ENCODE results near the gene TPH2.
A peak's percentile ranks its signal among the peaks of the same experiment; 100 is the strongest.

Gene TPH2

DNA sequence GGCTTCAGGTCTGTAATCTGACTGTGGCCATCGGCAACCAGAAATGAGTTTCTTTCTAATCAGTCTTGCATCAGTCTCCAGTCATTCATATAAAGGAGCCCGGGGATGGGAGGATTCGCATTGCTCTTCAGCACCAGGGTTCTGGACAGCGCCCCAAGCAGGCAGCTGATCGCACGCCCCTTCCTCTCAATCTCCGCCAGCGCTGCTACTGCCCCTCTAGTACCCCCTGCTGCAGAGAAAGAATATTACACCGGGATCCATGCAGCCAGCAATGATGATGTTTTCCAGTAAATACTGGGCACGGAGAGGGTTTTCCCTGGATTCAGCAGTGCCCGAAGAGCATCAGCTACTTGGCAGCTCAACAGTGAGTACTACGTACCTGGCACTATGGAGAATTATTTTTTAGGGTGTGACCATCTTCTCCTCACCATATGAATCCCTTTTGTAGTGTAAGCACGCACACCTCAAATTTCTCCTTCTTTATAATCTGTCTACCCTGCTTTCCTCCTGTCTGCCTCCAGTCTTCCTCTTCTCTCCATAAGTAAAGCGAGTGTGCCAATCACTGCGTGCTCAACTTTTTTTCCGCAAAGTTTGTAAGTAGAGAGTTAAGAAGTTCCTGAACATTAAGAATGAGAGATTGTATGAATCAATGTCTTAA is at the start of gene TPH2:
Gene TPH2 (plus strand): TSS at position 118 of the 658 bp plus-strand sequence. CDS start 142 bp downstream, at position 260.
- DNase-seq = no peak

DNA sequence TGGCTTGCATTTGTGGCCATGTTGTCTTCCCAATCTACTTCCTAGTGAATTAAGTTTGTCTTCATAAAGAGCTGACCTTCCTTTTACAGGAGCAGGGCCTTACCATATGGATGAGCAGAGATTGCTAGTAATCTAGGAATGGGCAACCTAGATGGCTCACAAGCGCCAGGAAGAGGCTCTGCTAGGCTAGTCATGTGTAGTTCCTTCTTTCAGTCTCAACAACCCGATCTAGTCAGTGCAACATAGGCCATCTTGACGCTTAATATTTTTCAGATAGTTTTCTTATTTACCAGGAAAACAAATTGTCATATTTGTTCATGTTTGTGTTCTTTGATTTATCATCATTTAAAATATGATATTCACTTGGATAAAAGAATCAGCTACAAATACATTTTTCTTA is 48.2 kb upstream of the TPH2 start:
- DNase-seq = no peak

DNA sequence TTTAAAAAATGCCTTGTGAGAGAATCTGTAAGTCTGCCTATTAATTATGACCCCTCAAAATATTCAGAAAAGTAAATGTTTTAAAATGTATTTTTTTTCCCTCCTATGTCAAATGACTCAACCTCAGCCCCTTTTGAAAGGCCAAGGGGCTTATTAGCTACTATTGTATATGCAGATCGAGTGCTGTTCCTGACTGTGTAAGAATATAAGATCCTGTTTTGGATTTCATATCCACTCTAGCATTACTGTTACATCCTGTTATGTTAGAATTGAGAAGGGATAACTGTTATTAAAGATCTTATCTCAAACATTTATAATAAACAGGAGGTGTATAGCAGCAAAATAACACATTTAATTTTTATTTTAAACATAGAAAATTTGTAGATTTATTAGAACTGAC is 46.6 kb upstream of the TPH2 start:
- no peak for DNase-seq

- DNase-seq = no peak
Measured at GRCh38 chr12:71896205-71896882, 42.3 kb upstream of the TPH2 start.

GRCh38 chr12:71900091-71900490 is 38.6 kb upstream of the TPH2 start:
- DNase-seq = no peak

DNA sequence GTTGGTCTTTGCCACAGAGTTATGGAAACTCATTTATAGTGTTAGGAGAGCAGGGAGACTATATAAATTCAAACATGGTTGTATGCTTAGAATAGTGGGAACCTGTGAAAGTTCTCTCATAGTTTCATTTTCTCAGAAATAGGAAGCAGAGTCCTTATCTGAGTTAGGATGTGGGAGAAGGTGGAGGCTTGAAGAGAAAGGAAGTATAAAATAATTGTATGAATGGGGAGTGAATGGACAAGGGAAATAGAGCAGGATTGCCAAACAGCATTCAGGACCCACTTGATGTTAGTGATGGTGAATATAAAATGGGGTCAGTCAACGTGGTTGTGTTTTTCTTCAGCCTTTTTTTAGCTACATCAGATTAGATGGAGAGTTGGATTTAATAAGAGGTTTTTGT is 34.0 kb upstream of the TPH2 start:
- no peak for DNase-seq

DNA sequence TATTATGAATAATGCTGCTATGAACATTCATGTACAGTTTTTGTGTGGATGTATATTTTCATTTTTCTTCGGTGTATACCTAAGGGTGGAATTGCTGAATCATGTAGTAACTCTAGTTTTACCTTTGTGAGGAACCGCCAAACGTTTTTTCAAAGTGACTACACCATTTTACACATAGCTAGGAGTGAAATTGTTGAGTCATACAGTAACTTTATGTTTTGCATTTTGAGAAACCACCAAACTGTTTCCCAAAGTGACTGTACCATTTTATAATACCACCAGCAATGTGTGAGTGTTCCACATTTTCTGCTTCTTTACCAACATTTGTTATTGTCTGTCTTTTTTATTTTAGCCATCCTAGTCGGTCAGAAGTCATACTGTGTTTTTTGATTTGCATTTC is 3.1 kb upstream of the TPH2 start:
- no peak for DNase-seq

GRCh38 chr12:71940068-71940467 is 1.4 kb downstream of the TPH2 start:
- DNase-seq = no peak

DNA sequence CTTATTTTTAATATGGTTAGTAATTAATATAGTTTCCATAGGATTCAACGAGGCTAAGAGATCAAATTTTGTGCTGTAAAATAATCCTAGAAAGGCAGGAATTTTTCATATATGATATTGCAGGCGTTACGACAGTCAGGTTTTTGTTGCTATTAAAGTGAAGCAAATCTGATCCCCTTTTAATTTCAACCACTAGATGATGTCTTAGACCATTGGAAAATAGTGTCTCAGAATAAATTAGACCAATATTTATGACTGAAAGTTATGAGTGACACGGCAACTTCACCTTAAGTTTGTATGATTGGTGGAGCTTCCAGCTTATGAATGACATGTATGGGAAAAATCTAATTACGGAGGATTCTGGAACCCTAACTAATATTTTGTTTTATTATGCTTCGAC is 2.5 kb downstream of the TPH2 start:
- no peak for DNase-seq

- no peak for DNase-seq
Measured at GRCh38 chr12:71942259-71942658, 3.6 kb downstream of the TPH2 start.

DNA sequence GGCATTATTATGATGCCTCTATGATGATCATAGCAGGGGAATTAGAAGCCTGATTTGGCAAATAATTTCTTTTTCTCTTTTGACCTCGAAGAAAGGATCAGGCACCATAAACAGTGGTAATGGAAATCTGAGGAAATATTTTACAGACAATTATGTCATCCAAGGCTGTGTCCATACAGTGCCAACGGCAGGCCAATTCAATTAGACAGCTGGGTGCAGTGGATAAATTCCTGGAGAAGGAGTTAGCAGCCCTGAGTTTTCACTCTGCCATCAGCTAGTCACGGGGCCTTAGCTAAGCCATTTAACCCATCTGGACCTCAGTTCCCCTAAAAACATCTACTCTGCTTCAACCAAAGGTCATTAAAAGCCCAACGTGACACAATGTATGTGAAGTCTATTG is 4.1 kb downstream of the TPH2 start:
- no peak for DNase-seq

GRCh38 chr12:71945121-71945520 is 6.5 kb downstream of the TPH2 start:
- no peak for DNase-seq

GRCh38 chr12:71945883-71946282 is 7.2 kb downstream of the TPH2 start:
- DNase-seq = no peak

GRCh38 chr12:71947645-71948105 is 9.0 kb downstream of the TPH2 start:
- peak; percentile 92 for DNase-seq

GRCh38 chr12:71948390-71948789 is 9.7 kb downstream of the TPH2 start:
- no peak for DNase-seq

DNA sequence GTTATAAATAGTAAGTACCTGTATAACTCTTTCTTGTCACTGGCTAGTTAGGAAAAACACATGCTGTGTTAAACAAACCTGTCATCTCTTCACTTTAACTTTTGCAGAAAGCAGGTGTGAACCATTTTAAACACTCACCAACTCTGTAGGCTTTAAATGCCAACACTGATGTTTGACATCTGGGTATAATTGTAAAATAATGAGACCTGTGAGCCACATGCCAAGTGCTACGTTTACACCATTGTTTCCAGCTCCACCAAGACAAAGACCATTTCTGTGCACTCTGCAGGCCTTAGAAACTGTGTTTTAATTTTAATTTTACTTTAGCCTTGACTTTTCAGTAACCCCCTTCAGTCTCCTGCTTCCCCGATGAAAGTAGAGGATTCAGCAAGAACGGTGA is 11.0 kb downstream of the TPH2 start:
- no peak for DNase-seq

DNA sequence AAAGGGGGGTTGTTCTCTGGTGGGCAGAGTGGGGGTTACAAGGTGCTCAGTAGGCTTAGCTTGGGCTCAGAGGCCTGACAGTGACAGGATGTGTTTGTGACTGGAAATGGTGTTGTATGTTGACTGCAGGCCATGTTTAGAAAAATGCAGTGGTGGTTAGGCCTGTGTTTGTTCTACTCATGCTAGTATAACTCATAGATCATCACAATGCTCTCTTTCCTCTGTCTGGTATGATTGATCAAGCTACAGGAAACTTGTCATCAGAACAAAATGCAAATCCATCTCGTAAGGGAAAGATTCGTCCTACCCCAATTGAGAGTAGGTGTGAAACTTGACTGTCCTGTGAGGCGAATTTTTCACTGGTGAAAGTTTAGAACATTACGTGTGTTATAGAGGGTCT is 11.8 kb downstream of the TPH2 start:
- DNase-seq = no peak

DNA sequence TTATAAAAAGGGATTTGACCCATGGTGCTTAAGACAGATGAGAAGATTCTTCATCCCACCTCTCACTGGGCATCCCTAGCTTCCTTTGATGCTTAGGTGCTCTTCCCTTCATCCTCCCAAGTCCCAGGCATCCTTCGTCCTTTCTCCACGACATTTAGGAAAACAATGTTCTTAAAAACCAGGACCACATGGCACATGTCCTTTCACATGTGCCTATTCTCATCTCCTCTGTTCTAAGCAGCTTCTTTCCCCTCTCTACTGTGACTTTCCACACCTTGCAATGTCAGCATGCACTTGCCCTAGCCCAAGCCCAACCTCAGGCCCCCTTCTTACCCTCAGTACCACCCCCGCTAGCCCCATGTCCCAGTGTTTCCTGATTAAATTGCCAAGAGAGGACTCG is 12.2 kb downstream of the TPH2 start:
- DNase-seq = no peak

- no peak for DNase-seq
Measured at GRCh38 chr12:71954083-71954778, 15.6 kb downstream of the TPH2 start.

GRCh38 chr12:71954861-71955260 is 16.2 kb downstream of the TPH2 start:
- no peak for DNase-seq

GRCh38 chr12:71955970-71956369 is 17.3 kb downstream of the TPH2 start:
- no peak for DNase-seq

DNA sequence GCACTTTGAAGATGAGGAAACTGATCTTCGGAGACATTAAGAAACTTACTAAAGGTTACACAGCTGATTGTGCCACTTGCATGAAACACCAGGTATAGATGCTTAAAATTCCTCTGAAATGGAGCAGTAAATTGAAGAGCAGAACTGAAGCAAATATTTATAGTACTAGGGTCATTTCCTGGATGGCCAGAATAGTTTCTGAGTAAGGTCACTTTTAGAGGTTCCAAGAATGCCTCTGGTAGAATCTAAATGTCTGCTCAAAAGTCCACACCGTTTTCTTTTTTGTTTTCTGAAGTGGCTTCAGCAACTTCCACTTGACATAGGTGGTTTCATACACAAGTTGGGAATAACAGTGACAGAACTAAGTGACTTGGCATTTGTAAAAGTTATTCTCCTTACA is 19.4 kb downstream of the TPH2 start:
- DNase-seq = no peak

DNA sequence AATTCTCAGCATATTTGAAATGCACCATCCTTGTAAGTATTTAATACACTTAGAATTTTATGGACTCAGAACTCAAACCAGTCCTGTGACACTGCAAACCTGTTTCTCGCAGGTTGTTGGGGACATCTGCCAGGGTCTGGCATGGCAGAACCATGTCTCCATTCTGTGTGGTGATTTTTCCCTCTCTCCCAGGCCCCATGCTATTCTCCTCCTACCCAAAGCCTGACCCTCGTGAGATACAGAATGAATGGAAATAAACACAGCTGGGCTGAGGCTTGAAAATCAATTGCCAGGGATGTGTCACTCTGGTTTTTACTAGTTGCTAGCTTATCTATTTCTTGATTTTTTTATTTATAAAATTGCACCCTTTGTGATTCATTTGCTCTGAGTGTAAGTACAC is 19.8 kb downstream of the TPH2 start:
- DNase-seq = no peak

- DNase-seq = no peak
Measured at GRCh38 chr12:71958993-71959578, 20.4 kb downstream of the TPH2 start.

All from NCI-H1436 (cell line).